Ovary (tissue), 3 donors: ENCODE measurements around the gene P2RX1.

Source experiments
- EP300 ChIP-seq: sonication (generic); formaldehyde crosslinking; IDR thresholded peaks from one replicate; pipeline ENCODE4 v1.6.1; 2017; ENCODE audit warnings: antibody characterized with exemption
- POLR2A ChIP-seq: fragments of 450-650 bp; IDR thresholded peaks from one replicate; pipeline ENCODE4 v1.6.1; 2017; ENCODE audit warnings: antibody characterized with exemption, mild to moderate bottlenecking, moderate library complexity
- TF ChIP-seq, protein P1 (sequence below), 3 donors: fragments of 450-650 bp in 2 of 3; fragments of 200-600 bp in 1 of 3; IDR thresholded peaks; one replicate each; pipeline versions ENCODE4 v1.5.1 to v1.8.0; 2016 to 2022; ENCODE audit warnings: antibody characterized with exemption in 3 of 3, mild to moderate bottlenecking in 1 of 3
- donor health status: DM: no; HTN: no; CAD: no.

DNA sequence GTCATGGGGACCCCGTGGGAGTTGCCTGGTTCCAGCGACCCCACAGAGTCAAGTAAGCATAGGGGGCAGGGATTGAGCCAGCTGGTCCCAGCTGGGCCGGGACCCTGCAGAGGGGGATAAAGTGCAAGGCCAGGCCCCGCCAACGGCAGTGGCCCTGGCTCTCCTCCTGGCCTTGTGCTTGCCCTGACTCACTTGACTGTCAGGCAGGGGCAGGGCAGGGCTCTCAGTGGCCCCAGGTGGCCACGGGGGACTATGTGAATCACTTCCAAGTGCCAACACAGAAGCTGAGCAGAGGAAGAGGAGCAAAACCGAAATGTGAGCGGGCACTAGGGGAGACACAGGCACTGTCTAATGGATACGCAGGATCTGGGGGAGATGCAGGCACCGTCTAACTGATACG is 48.7 kb downstream of the P2RX1 start:
- TF ChIP-seq, protein P1, sequence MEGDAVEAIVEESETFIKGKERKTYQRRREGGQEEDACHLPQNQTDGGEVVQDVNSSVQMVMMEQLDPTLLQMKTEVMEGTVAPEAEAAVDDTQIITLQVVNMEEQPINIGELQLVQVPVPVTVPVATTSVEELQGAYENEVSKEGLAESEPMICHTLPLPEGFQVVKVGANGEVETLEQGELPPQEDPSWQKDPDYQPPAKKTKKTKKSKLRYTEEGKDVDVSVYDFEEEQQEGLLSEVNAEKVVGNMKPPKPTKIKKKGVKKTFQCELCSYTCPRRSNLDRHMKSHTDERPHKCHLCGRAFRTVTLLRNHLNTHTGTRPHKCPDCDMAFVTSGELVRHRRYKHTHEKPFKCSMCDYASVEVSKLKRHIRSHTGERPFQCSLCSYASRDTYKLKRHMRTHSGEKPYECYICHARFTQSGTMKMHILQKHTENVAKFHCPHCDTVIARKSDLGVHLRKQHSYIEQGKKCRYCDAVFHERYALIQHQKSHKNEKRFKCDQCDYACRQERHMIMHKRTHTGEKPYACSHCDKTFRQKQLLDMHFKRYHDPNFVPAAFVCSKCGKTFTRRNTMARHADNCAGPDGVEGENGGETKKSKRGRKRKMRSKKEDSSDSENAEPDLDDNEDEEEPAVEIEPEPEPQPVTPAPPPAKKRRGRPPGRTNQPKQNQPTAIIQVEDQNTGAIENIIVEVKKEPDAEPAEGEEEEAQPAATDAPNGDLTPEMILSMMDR (IDR thresholded peaks at IDR 0.05), result no peak
- TF ChIP-seq POLR2A (no peak), EP300 (no peak)
